ENCODE measurements around the gene GRIN2A. TPM values are rescaled to one million over a fixed set of nuclear protein-coding genes. Genes with fewer than 3 reads are reported as not detected.

Gene GRIN2A
- total and polyA plus RNA-seq, 2 donors (not counting 1 experiment from before 2014, with no cell fraction given): 0.44 TPM; not detected in 1

DNA sequence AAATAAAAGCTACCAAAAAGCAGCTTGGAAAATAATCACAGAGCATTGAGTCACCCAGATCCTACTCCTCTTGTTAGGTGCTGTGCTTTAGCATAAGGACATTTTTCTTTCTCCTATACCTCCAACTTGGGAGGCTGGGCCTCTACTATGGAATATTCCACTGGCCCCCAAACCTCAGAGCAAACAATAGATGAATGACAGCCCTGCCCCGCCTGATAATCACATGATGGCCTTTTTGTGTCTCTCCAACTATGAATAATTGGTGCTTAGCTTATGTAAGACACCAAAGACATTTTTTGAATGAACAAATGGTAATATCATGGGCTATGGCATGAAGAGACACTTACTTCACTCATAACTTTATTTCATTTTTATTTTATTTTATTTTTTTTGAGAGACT lies 250.2 kb downstream of the GRIN2A start:
- H3K27ac ChIP-seq (ENCODE audit: low read length in 2 of 2): no peak overlapping the region
- Mint-ChIP-seq H3K4me1 (no peaks in the 10 kb centered on the region), H3K27ac (no peak overlapping the region), H3K4me3 (no peak overlapping the region), H3K9me3 (ENCODE audit: insufficient read depth) (no peaks in the 10 kb centered on the region), H3K27me3 (peaks cover 26% of the 10 kb centered on the region)
- ChIA-PET POLR2A (no interaction called here), CTCF (no interaction called here)
- WGBS (ENCODE audit: insufficient coverage): no CpG with 5 or more reads among the region's 1 CpG
- TF ChIP-seq, protein P1, sequence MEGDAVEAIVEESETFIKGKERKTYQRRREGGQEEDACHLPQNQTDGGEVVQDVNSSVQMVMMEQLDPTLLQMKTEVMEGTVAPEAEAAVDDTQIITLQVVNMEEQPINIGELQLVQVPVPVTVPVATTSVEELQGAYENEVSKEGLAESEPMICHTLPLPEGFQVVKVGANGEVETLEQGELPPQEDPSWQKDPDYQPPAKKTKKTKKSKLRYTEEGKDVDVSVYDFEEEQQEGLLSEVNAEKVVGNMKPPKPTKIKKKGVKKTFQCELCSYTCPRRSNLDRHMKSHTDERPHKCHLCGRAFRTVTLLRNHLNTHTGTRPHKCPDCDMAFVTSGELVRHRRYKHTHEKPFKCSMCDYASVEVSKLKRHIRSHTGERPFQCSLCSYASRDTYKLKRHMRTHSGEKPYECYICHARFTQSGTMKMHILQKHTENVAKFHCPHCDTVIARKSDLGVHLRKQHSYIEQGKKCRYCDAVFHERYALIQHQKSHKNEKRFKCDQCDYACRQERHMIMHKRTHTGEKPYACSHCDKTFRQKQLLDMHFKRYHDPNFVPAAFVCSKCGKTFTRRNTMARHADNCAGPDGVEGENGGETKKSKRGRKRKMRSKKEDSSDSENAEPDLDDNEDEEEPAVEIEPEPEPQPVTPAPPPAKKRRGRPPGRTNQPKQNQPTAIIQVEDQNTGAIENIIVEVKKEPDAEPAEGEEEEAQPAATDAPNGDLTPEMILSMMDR (IDR thresholded peaks at IDR 0.05): no peak
- TF ChIP-seq EZH2 (IDR thresholded peaks at IDR 0.05; ENCODE audit: borderline replicate concordance, insufficient read depth, low read depth, low read length, poor library complexity, severe bottlenecking): no peak
- no peak overlapping the region for H3K4me3 ChIP-seq (ENCODE audit: control extremely low read depth in 1 of 5, extremely low read depth in 1 of 5, insufficient read depth in 1 of 5, low read depth in 2 of 5, low read length in 4 of 5)
- no peak overlapping the region for H3K4me2 ChIP-seq (replicated peaks; ENCODE audit: low read depth, low read length, poor library complexity, severe bottlenecking)
- no peaks in the 10 kb centered on the region for H3K36me3 ChIP-seq (replicated peaks in 1 of 2; ENCODE audit: control extremely low read depth in 1 of 2, control insufficient read depth in 1 of 2, extremely low read depth in 1 of 2, insufficient read depth in 2 of 2, low read length in 1 of 2)
- DNase-seq (no peak), ATAC-seq (ENCODE audit: low read depth) (no peak)
- H3K4me1 ChIP-seq (ENCODE audit: control insufficient read depth in 2 of 2, insufficient read depth in 2 of 2, low read length in 2 of 2): no peaks in the 10 kb centered on the region
- no peaks in the 10 kb centered on the region for H3K9me3 ChIP-seq (ENCODE audit: control extremely low read depth in 1 of 3, control insufficient read depth in 2 of 3, insufficient read depth in 1 of 3, low read length in 2 of 3)
- no peaks in the 10 kb centered on the region for H4K20me1 ChIP-seq (ENCODE audit: control insufficient read depth, insufficient read depth, low read length, poor library complexity, severe bottlenecking)
- no peak overlapping the region for H3K9ac ChIP-seq (ENCODE audit: low read length)
- H2AFZ ChIP-seq (ENCODE audit: insufficient read depth, low read depth, low read length, poor library complexity, severe bottlenecking): no peak overlapping the region
- H3K79me2 ChIP-seq (ENCODE audit: control insufficient read depth, insufficient read depth, low read length): no peaks in the 10 kb centered on the region
- intact Hi-C loops (cut with micrococcal nuclease): no loop called here
- H3K27me3 ChIP-seq (replicated peaks in 1 of 4; ENCODE audit: control extremely low read depth in 1 of 4, control insufficient read depth in 3 of 4, insufficient read depth in 4 of 4, low read length in 3 of 4): peaks cover 0 to 3% (median 0%) of the 10 kb centered on the region in 4 experiments

DNA sequence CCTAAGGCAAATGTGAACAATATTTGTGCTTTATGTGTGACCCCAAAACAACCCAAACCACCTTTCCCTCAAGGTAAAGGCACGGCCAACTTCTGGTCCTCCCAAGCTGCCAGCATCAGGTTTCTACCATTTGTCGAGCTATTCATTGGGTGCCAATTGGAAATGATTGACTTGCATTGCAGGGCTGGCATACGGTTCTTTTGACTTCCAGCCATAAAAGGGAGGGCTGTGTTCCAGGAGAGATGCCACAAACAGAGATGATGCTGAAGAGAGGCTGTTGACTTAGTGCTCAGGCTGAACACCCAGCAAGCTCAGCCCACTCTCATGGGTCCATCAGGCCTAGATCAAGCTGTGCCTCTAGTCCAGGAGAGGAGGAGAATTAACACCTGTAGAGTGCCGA lies 252.4 kb downstream of the GRIN2A start:
- H3K27me3 Mint-ChIP-seq: peaks cover 29% of the 10 kb centered on the region
- H4K20me1 ChIP-seq (ENCODE audit: control insufficient read depth, insufficient read depth, low read length, poor library complexity, severe bottlenecking): no peaks in the 10 kb centered on the region
- H3K9me3 ChIP-seq (ENCODE audit: control extremely low read depth in 1 of 3, control insufficient read depth in 2 of 3, insufficient read depth in 1 of 3, low read length in 2 of 3): no peaks in the 10 kb centered on the region
- ATAC-seq (ENCODE audit: low read depth) (no peak), DNase-seq (no peak)
- no peaks in the 10 kb centered on the region for H3K9me3 Mint-ChIP-seq (ENCODE audit: insufficient read depth)
- no peak overlapping the region for H3K27ac ChIP-seq (ENCODE audit: low read length in 2 of 2)
- ChIA-PET CTCF (no interaction called here), POLR2A (no interaction called here)
- H3K79me2 ChIP-seq (ENCODE audit: control insufficient read depth, insufficient read depth, low read length): no peaks in the 10 kb centered on the region
- WGBS (ENCODE audit: insufficient coverage): 69% methylated on average over 3 of the region's 4 CpGs
- no peak overlapping the region for H3K27ac Mint-ChIP-seq
- H3K27me3 ChIP-seq (replicated peaks in 1 of 4; ENCODE audit: control extremely low read depth in 1 of 4, control insufficient read depth in 3 of 4, insufficient read depth in 4 of 4, low read length in 3 of 4): peaks cover 0 to 8% (median 0%) of the 10 kb centered on the region in 4 experiments
- H3K4me3 ChIP-seq (ENCODE audit: control extremely low read depth in 1 of 5, extremely low read depth in 1 of 5, insufficient read depth in 1 of 5, low read depth in 2 of 5, low read length in 4 of 5): no peak overlapping the region
- no peaks in the 10 kb centered on the region for H3K4me1 ChIP-seq (ENCODE audit: control insufficient read depth in 2 of 2, insufficient read depth in 2 of 2, low read length in 2 of 2)
- no peak overlapping the region for H2AFZ ChIP-seq (ENCODE audit: insufficient read depth, low read depth, low read length, poor library complexity, severe bottlenecking)
- no peaks in the 10 kb centered on the region for H3K4me1 Mint-ChIP-seq
- no peak overlapping the region for H3K9ac ChIP-seq (ENCODE audit: low read length)
- TF ChIP-seq, protein P1 (IDR thresholded peaks at IDR 0.05): no peak
- no peak for TF ChIP-seq EZH2 (IDR thresholded peaks at IDR 0.05; ENCODE audit: borderline replicate concordance, insufficient read depth, low read depth, low read length, poor library complexity, severe bottlenecking)
- no peak overlapping the region for H3K4me2 ChIP-seq (replicated peaks; ENCODE audit: low read depth, low read length, poor library complexity, severe bottlenecking)
- H3K36me3 ChIP-seq (replicated peaks in 1 of 2; ENCODE audit: control extremely low read depth in 1 of 2, control insufficient read depth in 1 of 2, extremely low read depth in 1 of 2, insufficient read depth in 2 of 2, low read length in 1 of 2): no peaks in the 10 kb centered on the region
- no peak overlapping the region for H3K4me3 Mint-ChIP-seq
- intact Hi-C loops (cut with micrococcal nuclease): no loop called here
